Measurements from ENCODE around the gene STYXL1. TPM values are rescaled to one million over a fixed set of nuclear protein-coding genes. Genes with fewer than 3 reads are reported as not detected.
"Not testable (repeated sequence)": the region's sequence is repeated elsewhere in the genome, so short reads cannot be mapped to it uniquely, and the experiment has no call there.

The STYXL1 gene
- total RNA-seq, 1 donor from 2014 or later, result 71.7 TPM

GRCh38 chr7:76062254-76062653, 14.5 kb upstream of the STYXL1 start:
- H3K4me3 ChIP-seq (ENCODE audit: low read depth, low read length), result no peak overlapping the region
- TF ChIP-seq, protein P1, sequence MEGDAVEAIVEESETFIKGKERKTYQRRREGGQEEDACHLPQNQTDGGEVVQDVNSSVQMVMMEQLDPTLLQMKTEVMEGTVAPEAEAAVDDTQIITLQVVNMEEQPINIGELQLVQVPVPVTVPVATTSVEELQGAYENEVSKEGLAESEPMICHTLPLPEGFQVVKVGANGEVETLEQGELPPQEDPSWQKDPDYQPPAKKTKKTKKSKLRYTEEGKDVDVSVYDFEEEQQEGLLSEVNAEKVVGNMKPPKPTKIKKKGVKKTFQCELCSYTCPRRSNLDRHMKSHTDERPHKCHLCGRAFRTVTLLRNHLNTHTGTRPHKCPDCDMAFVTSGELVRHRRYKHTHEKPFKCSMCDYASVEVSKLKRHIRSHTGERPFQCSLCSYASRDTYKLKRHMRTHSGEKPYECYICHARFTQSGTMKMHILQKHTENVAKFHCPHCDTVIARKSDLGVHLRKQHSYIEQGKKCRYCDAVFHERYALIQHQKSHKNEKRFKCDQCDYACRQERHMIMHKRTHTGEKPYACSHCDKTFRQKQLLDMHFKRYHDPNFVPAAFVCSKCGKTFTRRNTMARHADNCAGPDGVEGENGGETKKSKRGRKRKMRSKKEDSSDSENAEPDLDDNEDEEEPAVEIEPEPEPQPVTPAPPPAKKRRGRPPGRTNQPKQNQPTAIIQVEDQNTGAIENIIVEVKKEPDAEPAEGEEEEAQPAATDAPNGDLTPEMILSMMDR (IDR thresholded peaks at IDR 0.05; ENCODE audit: insufficient read depth, low read length, poor library complexity, severe bottlenecking), result no peak
- no peak for DNase-seq (ENCODE audit: low read depth)
- peaks cover 6% of the 10 kb centered on the region for H3K36me3 ChIP-seq (ENCODE audit: control insufficient read depth, insufficient read depth, low read length)
- H3K27me3 ChIP-seq (ENCODE audit: control insufficient read depth, insufficient read depth, low read length), result no peaks in the 10 kb centered on the region

DNA sequence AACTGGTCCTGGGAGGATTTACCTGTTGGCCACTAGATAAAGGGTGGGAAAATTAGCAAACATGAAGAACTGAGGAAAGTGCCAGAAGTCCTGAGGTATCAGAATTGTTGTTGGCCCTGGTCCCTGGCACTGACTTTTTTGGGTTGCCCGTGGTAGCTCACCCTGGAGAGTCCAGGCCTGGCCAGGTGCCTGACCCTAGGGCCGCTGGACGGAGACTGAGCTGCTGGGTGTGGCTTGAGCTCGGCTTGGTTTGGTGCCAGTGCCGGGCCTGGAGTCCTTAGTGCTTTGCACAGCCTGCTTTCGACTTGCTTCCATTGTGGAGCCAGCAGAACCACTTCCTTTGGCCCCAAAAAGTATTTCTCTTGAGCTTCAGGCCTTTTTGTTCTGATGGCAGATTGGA, 13.0 kb upstream of the STYXL1 start:
- Histone ChIP-seq H3K36me3 (ENCODE audit: control insufficient read depth, insufficient read depth, low read length) (peaks cover 6% of the 10 kb centered on the region), H3K27me3 (ENCODE audit: control insufficient read depth, insufficient read depth, low read length) (no peaks in the 10 kb centered on the region), H3K4me3 (ENCODE audit: low read depth, low read length) (no peak overlapping the region)
- DNase-seq (ENCODE audit: low read depth), result no peak
- TF ChIP-seq, protein P1 (IDR thresholded peaks at IDR 0.05; ENCODE audit: insufficient read depth, low read length, poor library complexity, severe bottlenecking), result no peak

DNA sequence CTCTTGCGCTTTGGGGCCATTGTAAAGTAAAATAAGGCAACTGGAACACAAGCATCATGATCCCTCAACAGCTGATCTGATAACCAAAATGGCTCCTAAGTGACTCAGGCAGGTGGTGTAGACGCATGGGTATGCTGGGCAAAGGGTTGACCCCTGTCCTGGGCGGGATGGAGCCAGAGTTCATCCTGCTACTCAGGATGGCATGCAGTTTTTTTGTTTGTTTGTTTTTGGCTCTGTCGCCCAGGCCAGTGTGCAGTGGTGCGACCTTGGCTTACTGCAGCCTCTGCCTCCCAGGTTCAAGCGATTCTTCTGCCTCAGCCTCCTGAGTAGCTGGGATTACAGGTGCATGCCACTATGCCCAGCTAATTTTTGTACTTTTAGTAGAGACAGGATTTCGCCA, 10.9 kb upstream of the STYXL1 start:
- not testable (repeated sequence) for H3K27me3 ChIP-seq (ENCODE audit: control insufficient read depth, insufficient read depth, low read length); DNase-seq (ENCODE audit: low read depth); H3K4me3 ChIP-seq (ENCODE audit: low read depth, low read length); H3K36me3 ChIP-seq (ENCODE audit: control insufficient read depth, insufficient read depth, low read length)

- Histone ChIP-seq H3K27me3 (ENCODE audit: control insufficient read depth, insufficient read depth, low read length) (no peaks in the 10 kb centered on the region), H3K36me3 (ENCODE audit: control insufficient read depth, insufficient read depth, low read length) (peaks cover 3% of the 10 kb centered on the region), H3K4me3 (ENCODE audit: low read depth, low read length) (no peak overlapping the region)
- TF ChIP-seq, protein P1 (IDR thresholded peaks at IDR 0.05; ENCODE audit: insufficient read depth, low read length, poor library complexity, severe bottlenecking), result no peak
- DNase-seq (ENCODE audit: low read depth), result no peak
Measured at GRCh38 chr7:76057813-76058145, 10.0 kb upstream of the STYXL1 start.

DNA sequence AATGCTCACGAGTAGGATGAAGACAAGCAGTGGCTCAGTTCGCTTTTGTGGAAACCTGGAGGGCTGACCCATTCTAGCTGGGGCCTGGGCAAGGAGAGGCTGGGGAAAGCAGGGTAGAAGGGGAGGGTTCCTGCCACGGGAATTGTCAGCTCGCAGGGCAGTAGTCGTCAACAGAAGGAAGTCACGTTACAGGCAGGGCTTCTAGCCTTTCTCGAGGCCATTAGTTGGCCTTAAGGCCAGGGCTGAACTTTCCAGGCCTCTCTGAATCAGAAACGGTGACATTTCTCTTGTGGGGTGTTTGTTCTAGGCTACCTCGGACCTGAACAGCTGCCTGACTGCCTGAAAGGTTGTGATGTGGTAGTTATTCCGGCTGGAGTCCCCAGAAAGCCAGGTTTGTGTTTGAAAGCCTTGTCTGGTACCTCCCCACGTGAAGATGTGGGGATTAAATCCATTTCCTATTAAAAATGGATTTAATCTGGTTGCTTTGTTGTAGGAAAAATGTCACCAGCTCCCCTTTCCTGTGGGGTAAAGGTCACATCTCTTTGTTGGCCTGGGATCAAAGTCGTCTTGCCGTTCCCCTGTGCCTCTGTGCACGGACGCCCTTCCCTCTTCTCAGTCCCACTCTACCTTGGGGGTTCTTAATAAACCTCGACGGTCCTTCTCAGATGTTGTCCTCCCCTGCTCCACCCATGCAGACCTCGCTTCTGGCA, 9.5 kb upstream of the STYXL1 start:
- no peak overlapping the region for H3K4me3 ChIP-seq (ENCODE audit: low read depth, low read length)
- no peak for DNase-seq (ENCODE audit: low read depth)
- no peaks in the 10 kb centered on the region for H3K27me3 ChIP-seq (ENCODE audit: control insufficient read depth, insufficient read depth, low read length)
- TF ChIP-seq, protein P1 (IDR thresholded peaks at IDR 0.05; ENCODE audit: insufficient read depth, low read length, poor library complexity, severe bottlenecking), result no peak
- H3K36me3 ChIP-seq (ENCODE audit: control insufficient read depth, insufficient read depth, low read length), result peaks cover 3% of the 10 kb centered on the region

- Histone ChIP-seq H3K4me3 (ENCODE audit: low read depth, low read length) (no peak overlapping the region), H3K27me3 (ENCODE audit: control insufficient read depth, insufficient read depth, low read length) (no peaks in the 10 kb centered on the region), H3K36me3 (ENCODE audit: control insufficient read depth, insufficient read depth, low read length) (peaks cover 3% of the 10 kb centered on the region)
- TF ChIP-seq, protein P1 (IDR thresholded peaks at IDR 0.05; ENCODE audit: insufficient read depth, low read length, poor library complexity, severe bottlenecking), result no peak
- no peak for DNase-seq (ENCODE audit: low read depth)
Measured at GRCh38 chr7:76056241-76056640, 8.4 kb upstream of the STYXL1 start.

All from kidney epithelial cell (primary cell).